GM18909 (cell line): Measurements from ENCODE around the gene TYRP1.

ENCODE experiments used
- ATAC-seq: cut with Tn5 transposase; IDR thresholded peaks from one replicate; pipeline ENCODE4 v1.9.1; 2021; ENCODE audit warnings: mild to moderate bottlenecking; ENCODE audit not compliant: unreplicated experiment, poor library complexity

The TYRP1 gene

GRCh38 chr9:12730198-12730597, 37.0 kb downstream of the TYRP1 start:
- no peak for ATAC-seq

GRCh38 chr9:12730927-12731326, 37.7 kb downstream of the TYRP1 start:
- no peak for ATAC-seq

GRCh38 chr9:12732971-12733370, 39.8 kb downstream of the TYRP1 start:
- ATAC-seq = no peak

- ATAC-seq = peak; percentile 59
These were observed 42.5 kb downstream of the TYRP1 start for GRCh38 chr9:12735665-12736064.

- ATAC-seq = no peak
These were observed 44.7 kb downstream of the TYRP1 start for GRCh38 chr9:12737871-12738270.

GRCh38 chr9:12739014-12739652, 45.9 kb downstream of the TYRP1 start:
- ATAC-seq = no peak

- ATAC-seq = no peak
These were observed 47.7 kb downstream of the TYRP1 start for GRCh38 chr9:12740845-12741244.

GRCh38 chr9:12748016-12748415, 54.8 kb downstream of the TYRP1 start:
- ATAC-seq = no peak

- no peak for ATAC-seq
These were observed 55.8 kb downstream of the TYRP1 start for GRCh38 chr9:12748954-12749353.

GRCh38 chr9:12753931-12754330, 60.7 kb downstream of the TYRP1 start:
- no peak for ATAC-seq

GRCh38 chr9:12759761-12760160, 66.6 kb downstream of the TYRP1 start:
- no peak for ATAC-seq
